GM19043 (cell line): ENCODE measurements around the gene STAT3.
"Not testable (repeated sequence)": the region's sequence is repeated elsewhere in the genome, so short reads cannot be mapped to it uniquely, and the experiment has no call there.

Experiments used
- ATAC-seq: cut with Tn5 transposase; IDR thresholded peaks from one replicate; pipeline ENCODE4 v1.9.1; 2021; ENCODE audit warnings: low read depth; ENCODE audit not compliant: unreplicated experiment

STAT3 gene

GRCh38 chr17:42388381-42389134 is at the start of gene STAT3:
Gene STAT3, minus strand, starts transcription at chr17:42388442. Its CDS starts 39,926 bp downstream, at chr17:42348516.
- ATAC-seq: peak; percentile 92

- no peak for ATAC-seq
Observed at GRCh38 chr17:42436391-42436790, 48.1 kb upstream of the STAT3 start.

DNA sequence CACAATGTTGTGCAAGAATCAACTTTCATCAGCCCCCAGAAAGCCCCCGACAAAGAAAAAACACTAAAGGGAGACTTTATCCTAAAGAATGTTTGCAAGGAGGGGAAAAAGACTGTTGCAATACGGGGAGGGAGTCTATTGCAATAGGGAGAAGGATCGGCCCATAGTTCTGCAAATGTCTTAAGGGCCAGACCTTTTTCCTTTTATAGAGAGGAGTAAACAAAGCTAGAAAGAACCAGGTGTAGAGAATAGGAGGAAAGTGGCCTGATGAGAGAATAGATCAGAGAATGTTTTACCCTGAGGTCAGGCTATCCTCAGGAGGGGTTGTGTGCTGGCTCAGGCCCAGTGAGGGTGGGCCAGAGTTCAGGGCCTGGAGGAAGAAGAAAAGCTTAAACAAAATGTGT is 43.5 kb upstream of the STAT3 start:
- no peak for ATAC-seq

DNA sequence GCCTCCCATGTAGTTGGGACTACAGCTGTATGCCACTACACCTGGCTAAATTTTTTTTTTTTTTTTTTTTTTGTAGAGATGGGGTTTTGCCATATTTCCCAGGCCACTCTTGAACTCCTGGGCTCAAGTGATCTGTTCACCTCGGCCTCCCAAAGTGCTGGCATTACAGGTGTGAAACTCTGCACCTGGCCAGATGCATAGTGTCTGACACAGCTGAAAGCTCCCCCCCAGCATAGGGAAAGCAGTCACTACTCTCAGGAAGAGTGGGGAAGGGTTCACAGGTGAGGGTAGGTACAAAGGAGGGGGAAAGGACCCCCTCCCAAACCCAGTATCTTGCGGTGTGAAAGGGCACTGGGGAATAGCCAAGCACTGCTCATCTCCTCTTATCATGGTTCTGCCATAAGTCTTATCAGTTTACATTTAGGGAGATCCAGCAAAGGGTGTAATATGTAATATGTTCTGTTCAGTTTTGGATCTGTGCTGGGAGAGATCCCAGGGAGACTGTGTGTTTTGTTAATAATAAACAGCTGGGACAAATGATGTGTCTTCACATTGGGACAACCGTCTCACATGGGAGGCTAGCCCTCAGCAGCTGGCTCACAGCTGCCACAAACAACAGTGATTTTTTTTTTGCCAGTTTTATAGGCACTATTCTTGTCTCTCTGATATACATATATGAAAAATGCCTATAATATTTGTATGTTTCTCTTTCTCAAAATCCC is 41.6 kb upstream of the STAT3 start:
- no peak for ATAC-seq

GRCh38 chr17:42428141-42428944 is 40.1 kb upstream of the STAT3 start:
- ATAC-seq: no peak

DNA sequence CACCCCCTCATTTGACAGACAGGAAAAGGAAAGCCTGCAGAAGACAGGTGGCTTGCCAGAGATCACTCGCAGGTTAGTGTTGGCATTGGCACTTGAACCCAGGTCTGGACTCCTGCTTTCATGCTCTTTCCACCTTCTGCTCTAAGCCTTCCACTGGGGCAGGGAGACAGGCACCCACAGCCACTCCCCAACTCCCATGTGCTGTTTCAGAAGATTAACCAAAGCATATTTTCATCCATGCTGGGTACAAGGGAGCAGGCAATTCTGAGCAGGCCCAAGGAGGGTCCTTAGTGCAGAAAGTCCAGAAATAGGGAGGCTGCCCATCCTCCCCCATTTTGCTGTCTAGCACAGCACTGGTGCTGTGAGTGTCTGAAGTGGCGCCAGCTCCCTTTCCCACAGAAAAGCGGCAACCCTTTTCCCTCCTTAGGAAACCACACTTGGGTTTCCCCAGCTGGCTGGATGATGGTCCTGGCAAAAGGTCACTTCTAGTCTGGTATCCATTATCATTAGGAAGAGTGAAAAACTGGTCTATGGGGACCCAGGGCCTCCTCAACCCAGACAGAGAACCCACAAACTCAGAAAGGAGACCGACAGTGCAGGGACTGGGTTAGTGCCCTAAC is 36.9 kb upstream of the STAT3 start:
- no peak for ATAC-seq

DNA sequence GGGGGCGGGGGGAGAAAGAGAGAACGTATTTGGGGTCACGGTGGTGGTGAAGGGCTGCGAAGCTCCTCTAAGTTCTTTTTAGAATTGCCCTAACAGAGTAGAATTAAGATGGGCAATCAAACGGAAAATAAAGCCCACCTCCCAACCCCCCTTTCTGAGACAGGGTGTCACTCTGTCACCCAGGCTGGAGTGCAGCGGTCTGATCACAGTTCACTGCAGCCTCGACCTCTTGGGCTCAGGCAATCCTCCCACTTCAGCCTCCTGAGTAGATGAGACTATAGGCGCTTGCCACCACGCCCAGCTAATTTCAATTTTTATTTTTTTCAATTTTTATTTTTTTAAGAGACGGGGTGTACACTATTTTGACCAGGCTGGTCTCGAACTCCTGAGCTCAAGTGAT is 35.5 kb upstream of the STAT3 start:
- ATAC-seq: no peak

DNA sequence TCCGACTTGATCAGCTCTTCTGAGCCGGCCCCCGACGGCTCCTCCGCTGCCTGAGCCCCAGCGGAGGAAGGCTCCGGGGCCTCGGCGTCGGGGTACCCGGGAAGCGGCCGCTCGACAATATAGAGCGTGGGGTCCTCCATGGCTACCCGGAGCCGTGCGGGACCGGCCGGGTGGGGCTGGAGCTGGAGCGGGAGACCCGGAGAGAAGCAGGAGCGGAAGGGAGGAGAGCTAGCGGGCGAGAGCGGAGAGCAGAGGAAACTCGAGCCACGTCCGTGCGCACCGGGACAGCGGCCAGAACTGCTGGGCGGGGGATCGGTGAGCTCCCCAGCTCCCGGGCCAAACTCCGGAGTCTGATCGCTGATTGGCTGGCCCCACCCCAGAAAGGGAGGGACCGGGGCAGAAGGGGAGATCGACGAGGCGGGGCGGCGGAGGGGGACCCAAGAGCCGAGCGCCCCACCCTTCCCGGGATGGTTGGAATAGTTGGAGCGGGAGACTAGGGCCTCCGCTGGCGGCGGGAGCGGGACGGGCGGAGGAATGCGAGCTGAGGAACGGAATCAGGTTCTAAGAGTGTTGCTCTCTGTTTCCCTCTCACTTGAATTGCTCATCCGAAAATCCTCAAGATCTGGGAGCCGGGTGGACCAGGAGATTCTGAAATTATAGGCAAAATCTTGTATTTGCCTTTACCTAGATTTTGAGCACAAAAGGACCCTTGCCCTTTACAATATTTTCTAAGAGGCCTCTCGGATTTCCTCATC is 34.9 kb upstream of the STAT3 start, which contains the start of gene CAVIN1:
Gene CAVIN1 (minus strand): TSS at position 299 of the 755 bp plus-strand sequence. CDS start 159 bp downstream, at position 140.
- ATAC-seq: no peak

DNA sequence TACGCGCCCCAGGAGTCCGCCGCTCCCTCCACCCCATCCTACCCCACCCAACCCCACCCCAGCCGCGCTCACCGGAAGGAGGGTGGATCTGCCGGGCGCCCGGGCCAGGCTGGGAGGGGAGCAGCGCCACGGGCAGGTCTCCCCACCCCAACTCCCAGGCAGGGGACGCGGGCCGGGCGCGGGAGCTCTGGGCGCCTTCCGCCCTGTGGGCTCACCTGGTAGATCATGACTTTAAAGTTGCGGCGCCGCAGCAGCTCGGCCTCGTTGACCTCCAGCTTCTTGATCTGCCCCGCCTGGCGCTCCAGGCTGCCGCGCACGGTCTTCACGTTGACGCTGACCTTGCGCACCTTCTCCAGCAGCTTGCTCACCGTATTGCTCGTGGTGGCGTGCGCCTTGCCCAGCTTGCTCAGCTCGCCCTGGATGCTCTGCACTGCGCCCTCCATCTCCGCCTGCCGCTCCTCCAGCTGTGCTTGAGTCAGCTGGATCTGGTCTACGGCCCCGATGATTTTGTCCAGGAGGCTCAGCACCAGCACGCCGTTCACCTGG is 34.2 kb upstream of the STAT3 start:
- no peak for ATAC-seq

DNA sequence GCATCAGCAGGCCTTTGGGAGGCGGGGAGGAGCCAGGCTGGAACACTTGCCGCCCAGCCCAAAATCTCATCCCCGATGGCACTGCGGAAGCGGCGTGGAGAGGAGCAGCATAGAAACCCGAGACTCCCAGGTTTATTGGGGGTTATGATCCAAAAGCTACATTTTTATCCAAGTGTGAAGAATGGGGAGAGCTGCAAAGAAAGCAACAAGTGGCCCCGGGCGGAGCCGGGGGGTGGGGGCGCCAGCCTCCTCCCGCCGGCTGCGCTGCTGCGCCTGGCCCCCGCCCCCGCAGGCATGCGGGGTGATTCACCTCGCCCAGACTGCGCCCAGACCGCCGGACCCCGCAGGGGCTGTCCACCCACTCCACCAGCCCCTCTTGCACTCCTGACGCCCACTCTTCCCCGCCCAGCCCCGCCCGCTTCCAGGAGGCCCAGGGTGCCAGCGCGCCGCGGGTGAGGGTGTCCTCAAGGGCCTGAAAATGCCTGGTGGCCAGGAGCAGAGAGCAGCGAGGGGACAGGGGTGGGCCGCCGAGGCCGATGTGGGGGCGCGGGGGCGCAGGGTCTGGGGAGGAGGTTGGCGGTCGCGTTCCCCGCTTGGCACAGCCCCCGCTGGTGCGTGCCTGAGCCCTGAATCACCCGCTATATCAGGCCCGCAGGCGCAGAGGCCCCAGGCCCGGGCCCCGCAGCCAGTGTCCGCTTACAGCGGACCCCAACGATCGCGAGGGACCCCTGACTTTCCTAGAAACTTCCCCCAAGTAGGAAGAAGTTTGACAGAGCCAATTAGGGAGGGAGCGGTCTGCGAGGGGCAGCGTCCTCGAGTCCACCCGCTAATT is 33.5 kb upstream of the STAT3 start:
- ATAC-seq: no peak

DNA sequence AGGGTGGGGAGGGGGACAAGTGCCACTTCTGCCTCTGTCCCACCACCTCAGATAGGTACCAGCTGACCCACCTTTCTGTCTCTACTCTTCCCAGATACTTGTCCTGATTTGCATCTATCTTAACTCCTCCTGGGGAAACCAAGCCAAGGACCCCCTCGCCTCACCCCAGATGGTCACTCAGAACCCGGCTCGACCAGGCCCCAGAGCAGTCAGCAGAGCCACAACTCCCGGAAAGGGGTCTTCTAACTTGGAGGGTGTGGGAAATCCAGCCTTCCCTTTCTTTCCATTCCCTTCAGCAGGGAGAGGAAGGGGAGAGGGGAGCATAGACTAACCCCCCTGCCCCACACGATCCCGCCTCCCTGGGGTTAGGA is 32.9 kb upstream of the STAT3 start:
- no peak for ATAC-seq

GRCh38 chr17:42417981-42418380 is 29.7 kb upstream of the STAT3 start:
- not testable (repeated sequence) for ATAC-seq

GRCh38 chr17:42414704-42415409 is 26.6 kb upstream of the STAT3 start:
- ATAC-seq: no peak

DNA sequence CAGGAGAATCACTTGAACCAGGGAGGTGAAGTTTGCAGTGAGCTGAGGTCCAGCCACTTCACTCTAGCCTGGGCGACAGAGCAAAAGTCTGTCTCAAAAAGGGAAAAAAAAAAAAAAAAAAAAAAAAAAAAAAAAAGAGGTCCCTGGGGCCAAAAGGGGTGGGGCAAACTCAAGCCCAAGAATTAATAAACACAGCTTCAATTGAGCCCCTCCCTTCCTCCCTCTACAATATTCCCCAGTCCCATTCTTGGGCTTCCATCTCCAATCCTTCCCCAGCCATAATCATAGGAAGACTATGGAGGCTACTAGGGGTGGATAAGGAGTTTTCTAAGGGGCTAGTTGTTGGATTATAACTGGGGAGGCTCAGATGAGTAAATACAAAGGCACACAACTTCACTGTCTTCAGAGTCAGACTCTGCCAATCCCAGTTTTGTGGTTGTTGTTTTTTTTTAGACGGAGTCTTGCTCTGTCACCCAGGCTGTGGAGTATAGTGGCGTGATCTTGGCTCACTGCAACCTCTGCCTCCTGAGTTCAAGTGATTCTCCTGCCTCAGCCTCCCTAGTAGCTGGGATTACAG is 25.3 kb upstream of the STAT3 start:
- ATAC-seq: no peak

GRCh38 chr17:42411905-42412679 is 23.9 kb upstream of the STAT3 start:
- ATAC-seq: no peak

- ATAC-seq: no peak
Observed at GRCh38 chr17:42411361-42411760, 23.1 kb upstream of the STAT3 start.

DNA sequence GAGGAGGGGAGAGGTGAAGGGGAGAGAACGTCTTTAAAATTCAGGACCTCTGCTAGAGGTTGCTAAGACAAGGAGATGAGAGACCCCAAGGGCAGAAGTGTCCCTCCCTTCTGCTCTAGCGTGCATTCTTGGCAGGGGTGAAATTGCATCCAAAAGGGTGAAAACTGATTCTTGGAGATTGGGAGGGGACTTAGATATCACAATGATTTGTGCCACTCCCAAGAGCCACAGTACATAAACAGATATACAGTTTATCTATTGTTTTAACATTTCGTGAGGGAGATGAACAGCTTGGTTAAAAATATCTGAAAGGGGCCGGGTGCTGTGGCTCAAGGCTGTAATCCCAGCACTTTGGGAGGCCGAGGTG is 22.1 kb upstream of the STAT3 start:
- ATAC-seq: no peak
